GM19035 (cell line): ENCODE data around the gene CSNK1A1.
"Not testable (repeated sequence)": the region's sequence is repeated elsewhere in the genome, so short reads cannot be mapped to it uniquely, and the experiment has no call there.

Source experiments
- ATAC-seq: cut with Tn5 transposase; IDR thresholded peaks from one replicate; pipeline ENCODE4 v1.9.1; 2021; ENCODE audit not compliant: unreplicated experiment

CSNK1A1 gene

DNA sequence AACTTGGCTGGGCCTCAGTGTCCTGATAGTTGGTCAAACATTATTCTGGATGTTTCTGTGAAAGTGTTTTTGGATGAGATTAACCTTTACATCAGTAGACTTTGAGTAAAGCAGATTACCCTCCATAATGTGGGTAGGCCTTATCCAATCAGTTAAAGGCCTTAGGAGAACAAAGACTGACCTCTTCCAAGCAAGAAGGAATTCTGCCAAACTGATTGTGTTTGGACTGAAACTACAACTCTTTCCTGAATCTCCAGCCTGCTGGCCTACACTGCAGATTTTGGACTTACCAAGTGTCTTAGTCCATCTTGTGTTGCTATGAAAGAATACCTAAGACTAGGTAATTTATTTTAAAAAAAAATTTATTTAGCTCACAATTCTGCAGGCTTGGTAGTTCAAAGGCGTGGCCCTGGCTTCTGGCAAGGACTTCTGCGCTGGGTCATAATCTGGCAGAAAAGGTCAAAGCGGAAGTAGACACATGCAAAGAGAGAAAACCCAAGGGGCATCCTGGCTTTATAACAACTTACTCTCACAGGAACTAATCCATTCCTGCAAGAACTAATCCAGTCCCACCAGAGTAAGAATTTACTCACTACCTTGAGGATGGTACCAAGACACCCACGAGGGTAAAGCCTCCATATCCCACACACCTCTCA is 21.5 kb upstream of the CSNK1A1 start:
- ATAC-seq = no peak

DNA sequence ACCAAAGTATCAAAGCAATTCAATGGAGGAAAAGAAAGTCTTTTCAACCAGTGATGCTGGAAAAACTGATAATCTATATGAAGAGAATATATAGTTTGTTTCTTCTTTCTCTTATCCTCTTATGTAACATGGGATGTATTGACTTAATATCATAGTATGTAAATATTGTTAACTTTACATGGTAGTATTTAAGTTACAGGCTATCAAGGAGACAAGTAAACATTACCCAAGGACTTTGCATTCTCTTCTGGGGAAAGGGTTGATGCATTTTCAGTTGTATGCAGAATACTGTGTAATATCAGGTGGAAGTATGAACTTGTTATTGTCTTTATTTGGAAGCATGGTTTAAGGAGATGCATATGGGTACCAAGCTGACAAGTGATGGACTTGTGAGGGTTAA is 20.9 kb upstream of the CSNK1A1 start:
- ATAC-seq = no peak

DNA sequence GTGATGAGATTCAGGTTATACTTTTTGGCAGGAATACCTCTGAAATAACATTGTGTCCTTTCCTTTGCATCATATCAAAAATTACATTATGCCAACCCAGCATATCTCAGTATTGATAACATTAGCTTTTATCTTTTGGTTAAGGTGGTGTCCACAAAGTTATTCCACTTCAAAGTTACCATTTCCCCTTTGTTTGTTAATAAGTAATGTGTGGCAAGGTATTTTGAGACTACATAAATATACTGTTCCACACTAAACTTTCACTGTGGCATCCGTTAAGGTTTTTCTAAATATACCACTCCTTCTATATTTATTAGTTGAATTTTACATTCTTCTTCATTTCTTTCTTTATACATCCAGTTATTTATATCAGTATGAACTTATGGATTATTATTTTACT is 16.0 kb upstream of the CSNK1A1 start:
- ATAC-seq = no peak

DNA sequence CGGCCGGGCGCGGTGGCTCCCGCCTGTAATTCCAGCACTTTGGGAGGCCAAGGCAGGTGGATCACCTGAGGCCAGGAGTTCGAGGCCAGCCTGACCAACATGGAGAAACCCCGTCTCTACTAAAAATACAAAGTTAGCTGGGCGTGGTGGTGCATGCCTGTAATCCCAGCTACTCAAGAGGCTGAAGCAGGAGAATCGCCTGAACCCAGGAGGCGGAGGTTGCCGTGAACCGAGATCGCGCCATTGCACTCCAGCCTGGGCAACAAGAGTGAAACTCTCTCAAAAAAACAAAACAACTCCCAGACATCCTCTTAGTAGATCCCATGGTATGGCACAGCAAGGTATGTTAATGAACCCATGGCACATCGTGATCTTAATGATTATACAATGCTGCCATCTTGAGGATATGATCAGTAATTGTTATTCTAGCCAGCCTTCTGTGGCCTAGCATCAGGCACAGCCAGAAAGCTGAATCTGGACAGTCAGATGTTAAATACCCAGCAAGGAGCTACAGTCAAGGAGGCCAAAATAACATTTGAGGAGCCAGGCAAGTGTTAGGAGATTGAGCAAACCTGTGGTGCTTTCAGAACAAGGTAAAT is 13.4 kb upstream of the CSNK1A1 start:
- peak; percentile 98 for ATAC-seq

DNA sequence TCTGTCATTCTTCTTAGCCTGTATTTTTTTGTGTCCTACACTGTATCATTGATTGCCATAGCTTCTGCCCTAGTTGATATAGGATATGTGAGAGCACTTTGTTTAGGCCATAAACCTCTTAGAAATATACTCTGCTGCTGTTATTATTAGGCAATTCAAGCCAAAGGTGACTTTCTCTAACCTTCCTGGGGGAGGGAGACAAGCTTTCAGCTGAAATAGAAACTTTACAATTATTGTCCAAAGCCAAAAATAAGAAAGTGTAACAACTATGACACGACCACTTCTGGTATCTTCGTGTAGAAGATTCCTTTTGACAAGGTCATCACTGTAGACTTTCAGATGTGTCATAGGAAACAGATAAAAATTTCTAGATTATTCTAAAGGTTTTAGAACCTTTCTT is 12.2 kb upstream of the CSNK1A1 start:
- no peak for ATAC-seq

DNA sequence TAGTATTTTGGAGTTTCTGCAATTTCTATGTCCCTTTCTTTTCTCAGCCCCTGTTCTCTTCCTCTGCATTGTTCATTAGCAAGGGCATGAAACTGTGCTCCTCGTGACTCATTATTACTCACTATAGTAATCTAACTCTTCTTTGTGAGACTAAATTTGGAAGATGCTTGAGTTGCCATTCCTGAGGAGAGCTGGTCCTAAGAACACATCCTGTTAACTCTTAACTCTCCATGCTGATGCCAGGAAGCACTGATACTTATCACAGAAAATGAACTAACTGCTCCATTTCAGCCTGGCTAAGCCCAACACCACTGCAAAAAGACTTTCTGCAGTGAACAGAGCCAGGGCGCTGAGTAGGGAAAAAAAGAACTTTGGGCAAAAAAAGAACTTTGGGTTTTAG is 10.6 kb upstream of the CSNK1A1 start:
- ATAC-seq = no peak

DNA sequence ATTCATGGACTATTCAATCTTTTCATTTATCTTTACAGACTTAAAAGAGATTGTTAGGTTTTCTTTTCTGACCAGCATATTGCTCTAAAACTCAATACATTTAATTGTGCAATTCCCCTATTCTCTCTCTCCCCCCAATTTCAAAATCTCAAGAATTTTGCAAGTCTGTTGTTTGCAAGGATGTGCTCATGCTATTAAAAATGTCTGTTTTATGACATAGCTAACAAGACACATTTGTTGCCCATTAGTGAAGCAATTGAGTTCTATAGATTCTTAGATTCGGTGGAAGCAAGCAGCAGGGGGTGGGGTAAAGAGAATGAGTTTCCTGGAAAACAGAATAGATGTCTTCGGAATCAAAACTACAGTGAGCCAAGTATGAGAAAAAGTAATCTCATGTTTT is 8.5 kb upstream of the CSNK1A1 start:
- no peak for ATAC-seq

DNA sequence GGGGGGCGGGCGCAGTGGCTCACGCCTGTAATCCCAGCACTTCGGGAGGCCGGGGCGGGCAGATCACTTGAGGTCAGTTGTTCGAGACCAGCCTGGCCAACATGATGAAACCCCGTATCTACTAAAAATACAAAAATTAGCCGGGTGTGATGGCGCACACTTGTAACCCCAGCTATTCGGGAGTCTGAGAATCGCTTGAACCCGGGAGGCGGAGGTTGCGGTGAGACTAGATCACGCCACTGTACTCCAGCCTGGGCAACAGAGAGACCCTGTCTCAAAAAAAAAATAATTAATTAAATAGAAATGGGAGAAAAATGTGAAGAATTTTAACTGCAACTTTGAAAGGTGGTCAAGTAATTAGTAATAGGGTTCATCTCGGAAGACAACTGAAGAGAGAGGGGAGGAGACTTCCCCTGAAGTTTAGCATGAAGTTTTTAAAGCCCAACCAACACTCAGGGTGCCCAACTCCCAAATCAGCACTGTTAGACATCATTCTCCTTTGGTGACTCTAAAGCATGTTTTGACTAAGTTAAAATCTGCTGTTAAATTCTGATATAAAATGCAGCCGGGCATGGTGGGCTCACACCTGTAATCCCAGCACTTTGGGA is 1.4 kb upstream of the CSNK1A1 start:
- ATAC-seq = no peak

DNA sequence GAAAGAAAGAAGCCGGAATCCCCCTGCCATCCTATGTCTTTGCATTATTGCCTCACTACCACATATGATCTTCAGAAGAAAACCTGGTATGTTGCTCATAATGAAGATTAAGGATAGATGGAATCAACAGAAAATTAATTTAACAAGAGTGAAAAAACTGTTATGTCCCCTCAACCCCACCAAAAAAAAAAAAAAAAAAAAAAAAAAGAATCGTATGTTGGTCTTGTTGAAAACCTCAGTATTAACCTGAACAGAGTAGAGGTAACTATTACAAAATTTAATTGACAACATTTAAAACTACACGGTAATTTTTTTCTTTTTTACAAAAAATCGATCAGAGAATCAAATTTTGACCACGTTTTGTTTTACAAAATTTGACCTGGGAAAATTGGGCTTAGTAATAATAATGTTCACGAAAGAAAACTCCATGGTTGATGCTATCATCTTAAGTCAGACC is 827 bp upstream of the CSNK1A1 start:
- no peak for ATAC-seq

DNA sequence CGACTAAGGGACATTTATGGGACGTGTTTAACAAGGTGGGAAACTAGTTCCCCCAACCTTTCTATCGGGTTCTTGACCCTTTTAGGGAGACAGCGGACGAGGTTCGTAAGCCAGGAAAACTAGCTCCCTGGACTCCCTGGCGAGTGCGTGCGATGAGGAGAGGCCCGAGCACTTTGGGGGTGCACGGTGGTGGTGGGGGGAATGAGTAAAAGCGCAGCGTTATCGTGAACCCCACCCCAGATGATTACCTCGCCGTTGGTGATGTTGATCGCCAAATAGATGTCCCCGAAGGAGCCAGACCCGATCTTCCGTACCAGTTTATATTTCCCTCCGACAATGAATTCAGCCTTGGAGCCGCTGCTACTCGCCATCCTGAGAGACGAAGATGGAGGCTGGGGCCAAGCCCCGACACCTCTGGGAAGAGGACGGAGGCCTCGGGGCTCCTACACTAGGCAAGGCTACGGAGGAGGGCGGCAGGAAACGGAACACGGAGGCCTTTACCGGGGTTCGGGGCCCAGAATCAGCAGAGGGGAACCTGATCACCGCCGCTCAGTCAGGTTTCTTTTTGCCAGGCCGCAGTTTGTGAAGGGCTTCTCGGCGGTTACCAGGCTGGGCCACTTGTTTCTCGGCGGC is 529 bp downstream of the CSNK1A1 start:
- ATAC-seq = peak; percentile 3

DNA sequence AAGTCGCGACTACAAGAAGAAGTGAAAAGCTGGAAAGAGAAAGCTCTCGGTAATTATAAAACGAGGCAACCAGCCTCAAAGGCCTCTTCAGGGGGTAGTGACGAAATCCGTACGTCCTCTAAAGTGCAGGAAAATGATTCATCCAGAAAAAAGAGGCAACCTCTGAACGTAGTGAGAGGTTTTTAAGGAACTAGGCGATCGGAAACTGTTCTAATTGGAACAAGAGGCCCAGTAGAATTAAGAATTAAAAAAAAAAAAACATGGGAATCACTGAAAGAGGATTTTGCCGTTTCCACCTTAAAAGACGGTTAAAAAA is 1.0 kb downstream of the CSNK1A1 start:
- no peak for ATAC-seq

DNA sequence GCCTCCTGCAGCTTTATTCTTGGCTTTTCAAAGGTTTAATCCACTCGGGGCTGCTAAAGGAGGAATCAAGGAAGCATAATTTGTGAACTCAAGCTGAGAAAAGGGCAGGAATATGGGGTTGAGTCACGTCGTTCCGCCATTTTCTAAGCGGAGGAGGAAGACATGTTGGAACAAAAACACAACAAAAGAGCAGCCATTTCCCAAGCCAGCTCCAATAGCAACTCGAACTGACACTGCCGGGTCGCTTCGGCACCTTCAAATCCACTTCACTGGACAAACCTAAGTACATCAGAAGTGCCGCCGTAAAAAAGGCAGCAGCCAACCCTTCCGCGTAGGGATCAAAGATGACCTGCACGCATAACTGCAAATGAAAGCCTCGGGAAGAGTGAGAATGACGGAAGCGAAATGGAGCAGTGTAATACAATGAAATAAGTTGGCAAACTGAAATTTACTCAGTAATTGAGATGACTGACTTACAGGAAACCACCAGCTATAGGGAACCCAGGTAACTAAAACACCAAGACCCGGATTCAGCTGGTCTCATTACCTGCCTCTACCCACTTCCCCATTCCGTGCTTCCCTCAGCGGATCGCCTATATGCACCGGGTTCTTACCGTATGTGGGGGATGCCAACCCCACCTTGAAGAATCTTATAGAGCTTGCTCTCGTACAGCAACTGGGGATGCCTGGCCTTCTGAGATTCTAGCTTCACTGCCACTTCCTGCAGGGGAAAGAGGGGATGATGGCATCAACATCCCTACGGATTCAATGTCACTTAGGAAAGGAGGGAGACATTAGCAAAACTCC is 1.6 kb downstream of the CSNK1A1 start:
- ATAC-seq = no peak

DNA sequence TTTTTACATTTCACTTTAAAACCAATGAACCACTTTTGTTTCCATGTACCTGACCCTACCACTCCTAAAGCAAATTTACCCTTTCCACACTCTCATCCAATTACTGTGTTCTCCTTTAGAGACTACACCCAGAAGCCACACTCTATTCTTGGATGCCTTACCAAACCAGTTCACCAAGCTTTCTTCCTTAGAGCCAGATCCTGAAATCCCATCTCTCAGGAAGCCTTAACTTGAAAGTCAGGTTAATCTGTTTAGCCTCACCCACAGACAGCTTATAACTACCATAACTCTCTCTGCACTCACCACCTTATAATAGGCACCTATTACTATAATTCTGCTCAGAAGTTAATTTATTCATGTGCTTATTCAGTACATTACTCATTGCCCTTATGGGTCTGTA is 4.3 kb downstream of the CSNK1A1 start:
- no peak for ATAC-seq

DNA sequence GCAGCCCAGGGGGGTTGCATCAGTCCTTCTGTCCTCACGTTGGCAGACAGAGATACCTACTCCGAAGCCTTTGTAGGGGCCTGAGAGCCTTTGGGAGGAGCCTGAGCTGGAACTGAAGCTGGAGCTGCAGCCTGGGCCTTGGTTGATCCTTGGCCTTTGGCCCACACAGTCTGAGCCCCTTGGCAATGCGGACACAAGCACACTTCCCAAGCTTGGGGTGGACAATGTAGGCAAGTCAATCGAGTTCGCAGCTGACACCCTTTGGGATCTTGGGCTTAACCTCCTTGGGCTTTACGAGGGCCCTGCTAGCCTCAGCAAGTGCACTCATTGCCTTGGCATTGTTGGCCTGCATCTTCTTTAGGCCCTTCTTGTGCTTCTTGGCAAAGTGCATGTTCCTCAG is 5.9 kb downstream of the CSNK1A1 start:
- ATAC-seq = no peak

DNA sequence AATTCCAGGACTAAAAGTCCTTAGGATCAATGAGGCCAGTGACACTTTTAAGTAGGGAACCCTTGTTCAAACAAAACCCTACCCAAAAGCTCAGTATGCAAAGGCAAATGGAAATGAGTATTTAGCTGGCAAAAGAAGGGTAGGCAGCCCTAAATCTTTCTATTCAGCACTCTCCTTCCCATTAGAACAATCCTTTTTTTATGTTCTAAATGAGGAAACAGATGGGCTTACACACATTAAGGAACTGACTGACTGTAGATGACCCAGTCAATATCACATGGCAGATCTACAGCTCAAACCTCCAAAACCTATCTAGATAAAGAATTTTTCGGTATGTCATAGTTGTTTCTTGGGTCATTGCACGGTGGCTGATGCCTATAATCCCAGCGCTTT is 7.2 kb downstream of the CSNK1A1 start:
- no peak for ATAC-seq

DNA sequence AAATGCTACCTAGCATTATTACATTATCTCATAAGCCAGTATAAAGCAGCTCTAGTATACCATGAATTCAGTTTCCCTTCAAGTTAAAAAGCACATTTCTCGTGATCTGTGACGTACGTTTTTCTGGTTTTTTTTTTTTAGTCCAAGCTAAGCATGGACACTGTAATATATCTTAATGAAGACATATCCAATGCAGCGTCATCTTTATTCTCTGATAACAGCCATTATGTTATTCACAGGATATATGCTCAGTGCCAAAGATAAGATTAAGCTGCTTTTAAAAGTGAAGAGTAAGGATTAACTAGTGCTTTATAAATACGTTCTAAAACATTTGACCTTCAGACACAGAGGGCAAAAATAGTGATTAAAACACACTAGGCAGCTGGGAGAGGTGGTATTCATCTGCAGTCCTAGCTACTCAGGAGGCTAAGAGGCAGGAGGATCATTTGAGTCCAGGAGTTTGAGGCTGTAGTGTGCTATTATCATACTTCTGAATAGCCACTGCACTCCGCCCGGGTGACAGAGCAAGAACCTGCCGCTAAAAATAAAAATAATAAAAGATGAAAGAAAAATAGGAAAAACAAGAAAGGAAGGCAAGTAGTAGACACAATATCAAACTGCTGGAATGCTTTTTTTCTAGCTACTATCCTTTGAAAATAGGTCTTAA is 7.7 kb downstream of the CSNK1A1 start:
- ATAC-seq = no peak

DNA sequence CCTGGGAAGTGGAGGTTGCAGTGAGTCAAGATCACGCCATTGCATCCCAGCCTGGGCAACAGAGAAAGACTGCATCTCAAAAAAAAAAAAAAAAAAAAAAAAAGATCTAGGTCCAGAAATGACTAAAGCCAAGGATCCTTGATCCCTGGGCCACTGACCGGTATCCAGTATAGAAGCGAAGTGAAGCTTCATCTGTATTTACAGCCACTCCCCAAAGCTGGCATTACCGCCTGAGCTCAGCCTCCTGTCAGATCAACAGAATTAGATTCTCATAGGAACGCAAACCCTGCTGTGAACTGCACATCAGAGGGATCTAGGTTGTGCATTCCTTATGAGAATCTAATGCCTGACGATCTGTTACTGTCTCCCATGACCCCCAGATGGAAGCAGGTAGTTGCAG is 9.3 kb downstream of the CSNK1A1 start:
- no peak for ATAC-seq

DNA sequence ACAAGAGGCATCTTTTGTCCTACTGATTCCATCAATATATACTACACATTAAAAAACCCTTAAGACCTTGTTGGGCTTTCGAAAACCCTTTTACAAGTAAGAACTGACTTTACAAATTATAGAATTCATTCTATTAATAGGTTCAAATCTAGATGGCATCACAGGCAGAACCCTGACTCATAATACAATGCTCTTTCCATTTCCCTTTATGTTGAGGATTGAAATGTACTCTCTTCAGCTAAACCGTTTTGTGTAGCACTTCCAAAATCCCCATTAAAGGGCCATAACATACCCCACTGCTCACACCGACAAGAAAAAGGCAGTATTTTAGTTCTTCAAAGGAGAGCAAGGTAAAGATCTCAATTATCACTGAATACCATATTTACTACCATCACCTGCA is 11.2 kb downstream of the CSNK1A1 start:
- no peak for ATAC-seq

DNA sequence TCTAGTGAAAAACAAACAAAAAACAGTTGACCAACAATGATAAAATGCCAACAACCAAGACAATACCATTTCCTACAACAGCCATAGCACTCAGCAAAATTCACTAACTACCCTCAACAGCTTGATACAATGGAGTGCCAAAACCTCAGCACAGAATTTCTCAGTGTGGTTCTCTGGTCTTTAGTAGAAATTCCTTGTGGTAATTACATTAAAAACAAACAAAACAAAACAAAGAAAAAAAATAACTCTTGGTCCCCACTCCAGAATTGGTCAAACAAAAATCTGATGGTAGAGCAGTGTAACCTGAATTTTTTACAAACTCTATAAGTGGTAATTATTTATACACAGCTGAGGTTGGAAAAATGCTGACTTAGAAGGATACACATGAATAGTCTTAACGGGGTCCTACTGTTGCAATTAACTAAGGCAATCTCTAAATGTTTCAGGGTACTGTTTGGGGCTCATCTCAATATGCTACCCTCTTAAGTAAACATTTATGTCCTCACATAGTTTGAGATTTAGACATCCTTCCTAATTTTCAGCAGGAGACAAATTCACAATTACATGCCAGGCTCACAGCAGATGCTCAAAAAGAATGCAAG is 13.8 kb downstream of the CSNK1A1 start:
- ATAC-seq = no peak

DNA sequence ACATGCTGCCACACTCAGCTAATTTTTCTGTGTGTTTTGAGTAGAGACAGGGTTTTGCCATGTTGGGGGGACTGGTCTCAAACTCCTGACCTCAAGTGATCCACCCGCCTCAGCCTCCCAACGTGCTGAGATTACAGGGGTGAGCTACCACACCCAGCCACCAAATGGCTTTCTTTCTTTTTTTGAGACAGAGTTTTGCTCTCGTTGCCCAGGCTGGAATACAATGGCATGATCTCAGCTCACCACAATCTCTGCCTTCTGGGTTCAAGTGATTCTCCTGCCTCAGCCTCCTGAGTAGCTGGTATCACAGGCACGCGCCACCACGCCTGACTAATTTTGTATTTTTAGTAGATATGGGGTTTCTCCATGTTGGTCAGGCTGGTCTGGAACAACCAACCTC is 15.5 kb downstream of the CSNK1A1 start:
- not testable (repeated sequence) for ATAC-seq

DNA sequence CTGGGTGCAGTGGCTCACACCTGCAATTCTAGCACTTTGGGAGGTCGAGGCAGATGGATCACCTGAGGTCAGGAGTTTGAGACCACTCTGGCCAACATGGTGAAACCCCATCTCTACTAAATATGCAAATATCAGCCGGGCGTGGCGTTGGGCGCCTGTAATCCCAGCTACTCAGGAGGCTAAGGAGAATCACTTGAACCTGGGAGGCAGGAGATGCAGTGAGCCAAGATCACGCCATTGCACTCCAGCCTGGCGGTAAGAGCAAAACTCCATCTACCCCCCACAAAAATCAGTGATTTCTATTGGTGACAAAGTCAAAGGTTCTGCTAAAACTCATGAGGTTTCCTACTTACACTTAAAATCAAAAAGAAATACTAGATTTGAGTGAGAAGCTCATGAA is 18.8 kb downstream of the CSNK1A1 start:
- ATAC-seq = no peak
